Adipose tissue (tissue), 3 donors: ENCODE measurements around the gene AIRE. TPM values are rescaled to one million over a fixed set of nuclear protein-coding genes. Genes with fewer than 3 reads are reported as not detected.

ENCODE experiments used
- H3K27ac ChIP-seq: one replicate; pipeline ENCODE4 v1.5.1; 2013; ENCODE audit warnings: low read depth, low read length
- WGBS, 3 donors: extraction: QIAGEN DNeasy Blood & Tissue Kit; methylation state at CpG; one replicate each; pipeline ENCODE4 v1.1.7; 2013; 5-methylcytosine and 5-hydroxymethylcytosine counted together
- polyA plus RNA-seq, 3 donors: library from polyadenylated mRNA; stranded (reverse); fragments of 200-250 nt; gene quantifications; one replicate each; pipeline ENCODE4 v1.2.3, GENCODE V29; 2013
- donor health status: healthy with polysubstance abuse.
- donor health status: Bipolar disorder and iron deficiency.
- donor health status: healthy.

AIRE gene
- polyA plus RNA-seq, 3 donors: 0.03 to 0.15 TPM; not detected in 1

DNA sequence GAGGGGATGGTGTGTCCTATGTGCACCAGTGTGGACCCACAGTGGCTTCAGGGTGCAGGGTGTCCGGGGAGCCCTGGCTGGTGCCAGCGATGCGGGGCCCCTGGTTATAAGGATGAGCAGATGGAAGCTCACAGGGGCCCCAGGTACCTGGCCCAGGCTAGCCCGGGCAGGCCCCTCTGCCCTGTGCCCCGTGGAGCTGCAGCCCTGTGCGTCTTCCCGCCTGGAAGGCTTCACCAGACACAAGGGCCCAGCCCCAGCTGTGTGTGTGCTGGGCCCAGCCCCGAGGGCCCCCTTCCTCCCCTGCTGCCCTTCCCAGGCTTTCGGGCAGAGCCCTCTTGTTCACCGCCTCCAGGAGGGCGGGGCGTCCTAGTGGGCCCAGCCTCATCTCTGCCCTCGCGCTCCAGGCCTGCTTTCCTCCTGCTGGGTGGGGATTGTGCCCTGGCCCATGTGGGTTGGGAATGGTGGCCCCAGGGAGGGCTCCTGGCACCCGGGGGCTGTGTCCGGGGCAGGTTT is 30.1 kb downstream of the AIRE start:
- H3K27ac ChIP-seq: no peak overlapping the region
- WGBS, 3 donors: 89 to 91% (median 89%) methylated on average over 14 to 16 of the region's 16 CpGs

DNA sequence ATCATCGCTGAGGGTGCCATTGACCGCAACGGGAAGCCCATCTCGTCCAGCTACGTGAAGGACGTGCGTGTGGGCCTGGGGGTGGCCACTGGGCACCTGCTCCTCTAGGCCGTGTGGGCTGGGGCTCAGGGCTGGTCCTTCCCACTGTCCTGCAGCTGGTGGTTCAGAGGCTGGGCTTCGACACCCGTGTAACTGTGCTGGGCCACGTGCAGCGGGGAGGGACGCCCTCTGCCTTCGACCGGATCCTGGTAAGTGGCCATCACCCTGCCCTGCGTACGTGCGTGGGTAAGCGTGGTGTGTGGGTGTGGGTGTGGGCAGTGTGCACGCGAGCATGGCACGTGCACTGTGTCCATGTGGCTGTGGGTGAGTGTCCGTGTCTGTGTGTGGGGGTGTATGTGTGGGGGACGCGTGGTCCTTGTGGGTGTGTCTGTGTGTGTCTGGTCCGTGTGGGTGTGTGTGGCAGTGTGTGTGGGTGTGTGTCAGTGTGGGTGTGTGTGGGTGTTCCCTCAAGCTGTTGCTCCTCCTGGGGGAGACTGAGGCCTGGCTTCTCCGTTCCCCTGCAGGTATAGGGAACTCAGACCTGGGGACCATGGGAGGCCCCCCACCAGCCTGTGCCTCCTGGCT is 30.7 kb downstream of the AIRE start:
- 91 to 97% (median 91%) methylated on average over 25 to 27 of the region's 27 CpGs for WGBS, 3 donors
- no peak overlapping the region for H3K27ac ChIP-seq

DNA sequence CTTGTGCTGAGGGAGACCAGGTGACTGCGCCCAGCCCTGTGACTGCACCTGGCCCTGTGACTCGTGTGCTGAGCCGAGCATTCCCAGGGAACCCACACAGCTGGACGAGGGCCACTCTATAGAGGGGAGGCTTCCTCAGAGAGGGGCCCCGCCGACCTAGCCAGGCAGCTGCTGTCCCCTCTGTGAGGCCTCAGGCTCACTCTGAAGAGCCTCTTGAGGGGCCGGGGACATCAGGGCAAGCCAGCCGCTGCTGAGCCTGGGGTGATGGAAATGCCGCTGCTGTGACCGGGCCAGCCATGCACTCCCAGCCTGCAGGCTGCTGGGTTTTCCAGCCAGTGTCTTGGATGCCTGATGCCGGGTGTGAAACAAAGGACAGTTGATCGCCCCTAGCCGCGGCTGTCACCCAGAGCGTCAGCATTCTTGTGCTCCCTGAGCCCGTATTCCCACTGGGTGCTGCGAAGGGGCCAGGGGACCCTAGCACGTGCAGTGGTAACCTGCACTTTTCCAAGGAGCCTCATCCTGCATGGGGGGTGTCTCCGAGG is 31.6 kb downstream of the AIRE start:
- WGBS, 3 donors: 90 to 96% (median 96%) methylated on average over 19 of the region's 19 CpGs
- no peak overlapping the region for H3K27ac ChIP-seq

DNA sequence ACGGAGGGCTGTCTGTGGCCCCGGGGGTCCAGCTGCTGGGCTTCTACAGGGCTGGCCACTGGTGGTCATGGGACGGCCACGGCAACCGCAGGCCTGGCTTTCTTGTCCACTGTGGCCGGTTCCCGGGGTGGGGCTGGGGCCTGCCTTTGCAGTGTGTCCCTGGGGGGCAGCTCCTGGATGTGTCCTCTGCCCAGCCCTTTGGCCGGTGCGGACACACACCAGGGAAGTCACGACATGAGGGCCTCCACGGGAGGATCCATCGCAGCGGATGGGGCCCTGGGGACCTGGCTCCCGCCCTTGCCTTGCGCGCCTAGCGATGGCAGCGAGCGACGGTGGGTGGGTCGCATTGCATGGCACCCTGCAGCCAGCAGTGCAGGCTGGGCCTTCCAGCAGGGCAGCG is 32.2 kb downstream of the AIRE start:
- WGBS, 3 donors: 94 to 96% (median 95%) methylated on average over 22 of the region's 22 CpGs
- H3K27ac ChIP-seq: no peak overlapping the region

DNA sequence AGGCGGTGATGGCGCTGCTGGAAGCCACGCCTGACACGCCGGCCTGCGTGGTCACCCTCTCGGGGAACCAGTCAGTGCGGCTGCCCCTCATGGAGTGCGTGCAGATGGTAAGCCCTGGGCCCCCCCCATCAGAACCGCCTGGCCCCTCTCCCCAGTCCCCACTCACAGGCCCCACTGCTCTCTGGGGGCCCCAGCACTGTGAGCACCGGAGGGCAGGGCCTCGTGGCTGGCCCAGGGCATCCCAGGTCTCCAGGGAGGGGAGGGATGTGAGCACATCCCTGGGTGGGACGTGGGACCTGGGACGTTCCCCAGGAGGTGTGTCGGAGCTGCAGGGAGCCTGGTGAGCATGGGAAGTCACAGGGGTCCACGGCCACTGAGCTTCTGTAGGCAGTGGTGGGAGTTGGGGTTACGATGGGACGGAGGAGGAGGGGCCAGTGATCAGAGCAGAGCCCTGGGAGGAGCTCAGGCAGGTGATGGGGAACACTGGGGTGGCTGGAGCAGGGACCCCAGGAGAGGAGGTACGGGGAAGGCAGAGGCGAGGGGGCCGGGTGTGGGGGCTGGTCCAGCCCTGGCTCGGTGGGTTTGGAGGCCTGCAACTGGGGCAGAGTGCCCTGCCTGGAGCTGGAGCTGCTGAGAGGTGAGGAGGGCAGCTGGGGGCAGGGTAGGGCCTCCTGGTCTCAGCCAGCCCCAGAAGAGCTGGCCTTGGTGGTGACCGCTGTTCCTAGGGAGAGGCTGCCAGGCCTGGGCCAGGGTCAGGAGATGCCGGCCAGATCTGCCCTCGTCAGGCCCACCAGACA is 33.0 kb downstream of the AIRE start:
- WGBS, 3 donors: 92 to 96% (median 96%) methylated on average over 24 to 25 of the region's 25 CpGs
- H3K27ac ChIP-seq: no peak overlapping the region

DNA sequence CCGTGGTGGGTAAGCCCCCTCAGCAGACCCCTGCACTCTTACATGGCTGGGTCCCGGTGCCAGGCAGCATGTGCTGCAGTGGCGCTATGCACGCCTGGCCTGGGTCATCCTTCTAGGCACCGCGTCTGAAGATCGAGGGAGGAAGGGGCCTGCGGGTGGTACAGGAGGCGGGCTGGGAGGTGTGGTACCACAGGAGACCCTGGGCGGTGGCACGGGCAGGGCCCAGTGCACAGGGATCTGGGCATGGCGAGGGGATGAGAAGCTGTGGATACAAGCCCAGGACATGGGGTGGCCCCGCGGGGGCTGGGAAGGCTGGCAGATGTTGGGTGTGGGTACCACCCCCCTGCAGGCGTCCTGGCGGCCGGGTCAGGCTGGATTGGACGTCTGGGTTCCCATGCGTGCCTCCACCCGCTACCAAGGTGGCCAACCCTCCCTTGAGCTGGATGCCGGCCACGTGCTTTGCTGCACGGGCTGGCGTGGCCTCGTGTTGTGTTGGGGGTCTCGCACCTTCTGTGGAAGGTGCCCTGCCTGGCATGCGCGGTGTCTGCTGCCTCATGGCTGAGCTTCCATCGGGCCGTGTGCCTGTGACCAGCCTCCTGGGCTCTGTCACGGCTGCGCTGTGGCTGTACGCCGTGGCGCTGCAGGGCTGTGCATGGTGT is 33.9 kb downstream of the AIRE start:
- WGBS, 3 donors: 91 to 95% (median 95%) methylated on average over 35 of the region's 35 CpGs
- H3K27ac ChIP-seq: no peak overlapping the region

DNA sequence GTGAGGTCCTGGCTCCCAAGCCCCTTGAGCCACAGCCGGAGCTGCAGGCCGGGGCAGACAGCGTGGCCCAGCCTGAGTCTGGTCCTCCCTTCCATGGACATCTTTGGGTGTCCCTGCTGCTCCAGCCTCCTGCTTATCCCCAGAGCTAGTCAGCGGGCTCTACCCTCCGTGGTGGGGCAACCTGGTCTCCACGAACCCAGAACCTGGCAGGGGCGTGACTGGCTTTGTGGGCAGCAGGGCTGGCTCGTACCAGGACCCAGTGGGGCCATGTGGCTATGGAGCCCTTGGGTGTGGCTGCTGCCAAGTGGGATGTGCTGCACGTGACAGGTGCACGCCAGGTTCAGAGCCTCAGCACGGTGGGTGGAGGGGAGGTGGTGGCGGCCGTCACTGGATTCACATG is 35.2 kb downstream of the AIRE start:
- WGBS, 3 donors: 92 to 96% (median 94%) methylated on average over 13 of the region's 13 CpGs
- no peak overlapping the region for H3K27ac ChIP-seq

DNA sequence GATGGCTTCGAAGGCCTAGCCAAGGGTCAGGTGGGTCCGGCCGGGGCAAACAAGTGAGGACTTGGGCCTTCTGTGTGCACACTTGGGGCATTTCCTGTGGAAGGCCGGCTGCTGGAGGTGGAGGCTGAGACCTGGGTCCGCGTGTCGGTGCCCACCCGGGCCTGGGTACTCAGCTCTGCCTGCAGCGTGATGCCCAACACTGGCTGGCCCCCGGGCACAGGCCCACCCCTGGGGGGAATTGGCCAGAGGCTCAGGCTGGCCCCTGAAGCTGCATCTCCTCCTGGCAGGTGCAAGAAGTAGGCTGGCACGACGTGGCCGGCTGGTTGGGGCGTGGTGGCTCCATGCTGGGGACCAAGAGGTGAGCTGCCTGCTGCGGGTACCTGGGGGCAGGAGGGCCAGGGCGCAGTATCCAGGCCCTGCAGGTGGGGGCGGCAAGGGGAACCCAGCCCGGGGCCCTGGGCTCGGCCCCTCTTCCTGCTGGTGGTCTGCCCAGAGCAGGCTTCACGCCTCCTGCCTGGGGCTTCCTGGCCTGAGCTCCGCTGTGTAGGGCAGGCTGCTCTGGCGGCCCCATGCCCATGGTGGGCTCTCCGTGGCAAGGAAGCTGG is 36.3 kb downstream of the AIRE start:
- H3K27ac ChIP-seq: no peak overlapping the region
- 92 to 94% (median 93%) methylated on average over 21 to 23 of the region's 23 CpGs for WGBS, 3 donors

DNA sequence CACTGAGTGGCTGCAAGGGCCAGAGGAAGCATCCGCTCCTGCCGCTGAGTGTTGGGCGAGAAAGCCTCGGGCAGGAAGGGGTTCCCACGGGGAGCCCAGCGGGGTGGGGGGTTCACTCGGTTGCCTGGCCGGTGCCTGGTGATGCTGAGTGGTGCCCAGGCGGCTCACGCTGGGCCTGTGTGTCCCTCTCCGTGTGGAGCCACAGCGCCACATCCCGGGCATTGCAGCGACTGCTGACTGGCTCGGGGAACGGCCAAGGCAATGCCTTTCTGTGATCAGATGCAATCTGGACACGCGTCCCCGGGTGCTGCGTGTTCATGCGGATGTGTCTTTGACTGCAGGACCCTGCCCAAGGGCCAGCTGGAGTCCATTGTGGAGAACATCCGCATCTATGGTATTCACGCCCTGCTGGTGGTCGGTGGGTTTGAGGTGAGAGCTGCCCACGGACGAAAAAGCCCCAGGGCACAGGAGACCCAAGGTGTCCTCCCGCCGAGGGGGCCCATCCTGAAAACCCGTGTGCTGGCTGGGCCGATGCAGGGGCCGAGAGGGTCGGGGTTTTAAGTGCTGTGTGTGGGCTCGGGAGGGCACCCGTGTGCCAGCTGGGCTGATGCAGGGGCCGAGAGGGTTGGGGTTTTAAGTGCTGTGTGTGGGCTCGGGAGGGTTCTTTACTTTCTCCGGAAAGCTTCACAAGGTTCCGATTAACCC is 37.1 kb downstream of the AIRE start:
- no peak overlapping the region for H3K27ac ChIP-seq
- 92 to 94% (median 92%) methylated on average over 37 to 38 of the region's 38 CpGs for WGBS, 3 donors

DNA sequence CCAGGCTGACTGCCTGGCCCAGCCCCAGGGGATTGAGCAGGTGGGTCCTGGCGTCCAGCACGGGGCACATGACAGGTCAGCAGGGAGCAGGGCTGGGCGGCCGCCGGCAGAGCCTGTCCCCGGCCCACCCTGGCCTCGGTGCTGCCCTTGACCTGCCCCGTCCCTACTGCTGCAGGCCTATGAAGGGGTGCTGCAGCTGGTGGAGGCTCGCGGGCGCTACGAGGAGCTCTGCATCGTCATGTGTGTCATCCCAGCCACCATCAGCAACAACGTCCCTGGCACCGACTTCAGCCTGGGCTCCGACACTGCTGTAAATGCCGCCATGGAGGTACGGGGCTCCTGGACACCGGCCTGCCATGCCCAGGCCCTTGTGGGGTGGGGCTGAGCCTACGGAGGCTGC is 37.9 kb downstream of the AIRE start:
- H3K27ac ChIP-seq: no peak overlapping the region
- 89 to 92% (median 91%) methylated on average over 20 of the region's 20 CpGs for WGBS, 3 donors

DNA sequence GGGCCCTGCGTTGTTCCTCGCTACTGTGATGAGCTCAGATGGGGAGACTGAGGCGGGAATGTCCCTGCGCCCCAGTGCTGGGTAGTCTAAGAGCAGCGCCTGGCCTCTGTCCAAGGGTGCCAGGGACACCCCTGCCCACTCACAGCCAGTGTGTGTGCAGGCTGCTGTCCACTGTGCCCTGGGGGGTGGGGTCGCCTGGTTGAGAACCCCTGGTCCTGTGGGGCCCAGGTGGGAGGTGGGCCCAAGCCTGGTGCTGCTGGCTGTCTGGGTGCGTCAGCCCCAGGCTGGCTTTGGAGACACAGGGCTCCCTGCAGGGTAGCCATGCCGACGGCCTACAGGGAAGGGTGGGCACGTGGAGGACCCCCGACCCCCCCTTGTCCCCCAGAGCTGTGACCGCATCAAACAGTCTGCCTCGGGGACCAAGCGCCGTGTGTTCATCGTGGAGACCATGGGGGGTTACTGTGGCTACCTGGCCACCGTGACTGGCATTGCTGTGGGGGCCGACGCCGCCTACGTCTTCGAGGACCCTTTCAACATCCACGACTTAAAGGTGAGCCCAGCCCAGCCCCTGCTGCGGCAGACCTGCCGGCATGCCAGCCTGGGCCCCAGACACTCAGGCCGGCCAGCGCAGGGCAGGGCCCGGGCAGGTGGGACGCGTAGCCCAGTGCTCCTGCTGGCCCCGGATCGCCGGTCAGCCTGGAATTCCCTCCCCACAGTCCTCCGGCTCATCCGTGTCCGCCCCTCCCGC is 38.6 kb downstream of the AIRE start:
- 94 to 97% (median 96%) methylated on average over 37 of the region's 37 CpGs for WGBS, 3 donors
- no peak overlapping the region for H3K27ac ChIP-seq

DNA sequence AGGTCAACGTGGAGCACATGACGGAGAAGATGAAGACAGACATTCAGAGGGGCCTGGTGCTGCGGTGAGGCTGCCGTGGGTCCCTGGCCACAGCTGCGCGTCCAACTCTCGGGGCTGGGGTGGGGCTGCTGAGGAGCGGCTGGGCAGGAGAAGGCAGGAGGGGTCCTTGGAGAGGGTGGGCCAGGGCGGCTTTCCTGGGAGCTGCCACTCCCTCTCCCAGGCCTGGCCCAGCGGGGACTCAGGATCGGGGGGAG is 39.1 kb downstream of the AIRE start:
- 92 to 96% (median 92%) methylated on average over 7 to 11 of the region's 11 CpGs for WGBS, 3 donors
- H3K27ac ChIP-seq: no peak overlapping the region

DNA sequence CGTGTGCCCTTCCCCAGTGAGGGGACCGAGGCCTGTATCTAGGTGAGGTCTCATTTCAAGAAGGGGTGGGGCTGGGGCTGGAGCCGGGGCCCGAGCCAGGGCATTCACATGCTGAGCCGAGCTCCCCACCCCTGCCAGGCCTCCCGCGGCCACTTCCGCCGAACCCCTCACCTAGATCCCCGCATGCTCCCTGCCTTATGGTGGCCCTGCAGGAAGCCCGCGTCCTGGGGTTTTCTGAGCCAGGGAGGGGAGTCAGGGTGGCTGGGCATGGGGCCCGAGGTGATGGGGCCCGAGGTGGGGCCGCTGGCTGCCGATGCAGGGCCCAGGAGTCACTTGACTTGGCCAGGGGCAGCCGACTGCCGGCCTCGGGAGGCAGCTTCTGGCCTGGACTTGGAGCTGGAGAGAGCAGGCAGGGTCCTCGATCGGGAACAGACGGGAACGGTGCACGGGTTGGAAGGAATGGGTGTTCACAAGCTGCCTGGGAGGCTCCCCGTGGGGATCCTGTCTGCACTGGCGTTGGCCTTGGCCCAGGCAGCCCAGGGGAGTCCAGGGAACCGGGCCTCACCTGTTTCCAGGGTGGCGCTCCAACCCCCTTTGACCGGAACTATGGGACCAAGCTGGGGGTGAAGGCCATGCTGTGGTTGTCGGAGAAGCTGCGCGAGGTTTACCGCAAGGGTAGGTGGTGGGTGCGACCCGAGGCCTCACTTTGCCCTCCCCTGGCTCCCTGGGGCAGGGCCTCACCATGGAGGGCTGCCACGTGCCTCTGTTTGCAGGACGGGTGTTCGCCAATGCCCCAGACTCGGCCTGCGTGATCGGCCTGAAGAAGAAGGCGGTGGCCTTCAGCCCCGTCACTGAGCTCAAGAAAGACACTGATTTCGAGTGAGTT is 40.0 kb downstream of the AIRE start:
- H3K27ac ChIP-seq: no peak overlapping the region
- 86 to 89% (median 88%) methylated on average over 41 to 44 of the region's 44 CpGs for WGBS, 3 donors

DNA sequence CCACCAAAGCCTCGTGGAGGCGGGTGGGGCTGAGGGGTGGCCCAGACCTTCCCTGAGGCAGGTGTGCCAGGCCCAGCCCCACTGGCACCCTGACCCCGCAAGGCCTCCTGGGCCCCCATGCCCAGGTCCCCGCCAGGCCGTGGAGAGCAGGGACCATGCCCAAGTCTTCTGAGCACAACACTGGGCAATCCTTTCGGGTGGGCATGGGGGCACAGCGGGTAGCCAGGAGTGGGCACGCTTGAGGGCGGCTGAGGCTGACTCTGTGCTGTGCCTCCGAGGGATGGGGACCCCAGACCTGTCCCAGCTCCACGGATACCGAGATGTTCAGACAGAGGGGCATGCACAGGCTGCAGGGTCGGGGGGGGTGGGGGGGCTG is 40.6 kb downstream of the AIRE start:
- WGBS, 3 donors: 86 to 96% (median 92%) methylated on average over 13 of the region's 13 CpGs
- H3K27ac ChIP-seq: no peak overlapping the region

DNA sequence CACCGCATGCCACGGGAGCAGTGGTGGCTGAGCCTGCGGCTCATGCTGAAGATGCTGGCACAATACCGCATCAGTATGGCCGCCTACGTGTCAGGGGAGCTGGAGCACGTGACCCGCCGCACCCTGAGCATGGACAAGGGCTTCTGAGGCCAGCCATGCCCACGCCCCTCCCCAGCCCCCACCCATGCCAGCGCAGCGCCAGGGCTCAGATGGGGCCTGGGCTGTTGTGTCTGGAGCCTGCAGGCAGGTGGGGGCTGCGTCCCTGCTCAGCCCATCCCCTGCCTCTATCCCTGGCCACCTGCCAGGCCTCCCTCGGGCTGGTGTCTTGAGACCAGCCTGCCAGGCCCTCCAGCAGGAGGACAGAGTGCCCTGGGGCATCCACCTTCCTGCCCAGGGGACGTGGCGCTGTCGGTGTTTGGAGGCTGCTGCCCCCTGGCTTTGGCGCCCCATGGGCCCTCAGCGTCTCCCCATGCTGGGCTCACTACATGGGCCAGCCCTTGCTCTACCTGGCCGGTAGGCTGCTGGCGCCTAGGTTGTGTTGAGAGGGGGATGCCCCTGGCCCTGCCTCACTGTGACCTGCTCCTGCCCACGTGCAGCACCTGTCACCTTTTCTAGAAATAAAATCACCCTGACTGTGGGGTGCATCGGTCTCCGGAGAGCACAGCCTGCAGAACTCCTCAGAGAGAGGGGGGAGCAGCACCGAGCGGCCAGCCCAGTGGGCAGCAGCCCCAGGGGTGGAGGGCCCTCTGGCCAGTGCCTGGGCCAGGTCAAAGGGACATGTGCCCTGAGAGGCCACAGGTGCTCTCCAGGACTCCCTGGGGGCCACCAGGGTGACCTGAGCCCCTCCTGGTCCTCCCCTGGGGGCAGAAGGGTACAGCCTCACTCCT is 41.3 kb downstream of the AIRE start:
- 86 to 91% (median 90%) methylated on average over 25 to 26 of the region's 26 CpGs for WGBS, 3 donors

DNA sequence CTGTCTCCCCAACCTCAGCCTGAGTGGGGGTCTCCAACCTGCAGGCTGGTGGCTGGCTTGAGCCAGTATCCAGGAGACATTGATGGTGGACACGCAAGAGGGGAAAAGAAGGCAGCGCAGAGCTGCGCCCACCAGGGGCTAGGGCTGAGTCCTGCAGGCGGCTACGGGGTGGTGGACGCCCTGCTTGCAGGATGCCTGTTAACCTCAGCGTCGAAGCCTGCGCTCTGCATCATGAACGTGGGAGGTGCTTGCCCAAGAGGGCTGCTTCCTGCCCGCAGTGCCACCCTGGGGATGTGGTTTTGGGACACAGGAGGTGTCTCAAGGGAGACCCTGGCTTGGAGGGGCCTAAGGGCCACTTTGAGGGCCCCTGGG is 41.9 kb downstream of the AIRE start:
- no peak overlapping the region for H3K27ac ChIP-seq
- WGBS, 3 donors: 63 to 94% (median 84%) methylated on average over 11 of the region's 11 CpGs

More for the DNA sequence above, 41.3 kb downstream of the AIRE start:
- H3K27ac ChIP-seq: no peak overlapping the region
